GM12872 (cell line): ENCODE measurements around the gene GRIK1.

Experiments used
- TF ChIP-seq, protein P1 (sequence below): IDR thresholded peaks from 3 replicates; pipeline ENCODE4 v1.5.1; 2011; ENCODE audit warnings: low read depth, mild to moderate bottlenecking, low read length, moderate library complexity; ENCODE audit not compliant: insufficient read depth

Gene GRIK1

DNA sequence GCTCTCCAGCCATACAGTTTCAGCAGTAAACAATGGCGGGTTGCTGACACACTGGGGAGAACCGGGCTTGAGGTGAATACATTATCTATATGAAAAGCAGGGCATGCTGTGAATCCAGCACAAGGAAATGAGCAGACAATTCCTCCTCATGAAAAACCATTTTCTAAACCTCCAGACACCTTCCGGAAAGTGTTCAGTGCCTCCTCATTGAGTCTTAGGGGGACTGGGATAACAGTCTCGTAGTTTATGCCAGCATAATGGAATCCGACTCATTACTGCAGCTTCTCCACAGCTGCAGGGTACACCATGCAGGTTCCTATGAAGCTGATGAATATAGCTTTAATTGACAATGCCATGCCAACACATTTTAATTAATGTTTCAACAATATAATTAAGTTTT is 356.9 kb downstream of the GRIK1 start:
- TF ChIP-seq, protein P1, sequence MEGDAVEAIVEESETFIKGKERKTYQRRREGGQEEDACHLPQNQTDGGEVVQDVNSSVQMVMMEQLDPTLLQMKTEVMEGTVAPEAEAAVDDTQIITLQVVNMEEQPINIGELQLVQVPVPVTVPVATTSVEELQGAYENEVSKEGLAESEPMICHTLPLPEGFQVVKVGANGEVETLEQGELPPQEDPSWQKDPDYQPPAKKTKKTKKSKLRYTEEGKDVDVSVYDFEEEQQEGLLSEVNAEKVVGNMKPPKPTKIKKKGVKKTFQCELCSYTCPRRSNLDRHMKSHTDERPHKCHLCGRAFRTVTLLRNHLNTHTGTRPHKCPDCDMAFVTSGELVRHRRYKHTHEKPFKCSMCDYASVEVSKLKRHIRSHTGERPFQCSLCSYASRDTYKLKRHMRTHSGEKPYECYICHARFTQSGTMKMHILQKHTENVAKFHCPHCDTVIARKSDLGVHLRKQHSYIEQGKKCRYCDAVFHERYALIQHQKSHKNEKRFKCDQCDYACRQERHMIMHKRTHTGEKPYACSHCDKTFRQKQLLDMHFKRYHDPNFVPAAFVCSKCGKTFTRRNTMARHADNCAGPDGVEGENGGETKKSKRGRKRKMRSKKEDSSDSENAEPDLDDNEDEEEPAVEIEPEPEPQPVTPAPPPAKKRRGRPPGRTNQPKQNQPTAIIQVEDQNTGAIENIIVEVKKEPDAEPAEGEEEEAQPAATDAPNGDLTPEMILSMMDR = no peak

GRCh38 chr21:29581393-29581792 is 358.4 kb downstream of the GRIK1 start:
- TF ChIP-seq, protein P1 = no peak

- TF ChIP-seq, protein P1 = no peak
These were observed 359.0 kb downstream of the GRIK1 start for GRCh38 chr21:29580732-29581285.

GRCh38 chr21:29578306-29578705 is 361.5 kb downstream of the GRIK1 start:
- TF ChIP-seq, protein P1 = no peak

GRCh38 chr21:29571949-29572348 is 367.8 kb downstream of the GRIK1 start:
- TF ChIP-seq, protein P1 = no peak

DNA sequence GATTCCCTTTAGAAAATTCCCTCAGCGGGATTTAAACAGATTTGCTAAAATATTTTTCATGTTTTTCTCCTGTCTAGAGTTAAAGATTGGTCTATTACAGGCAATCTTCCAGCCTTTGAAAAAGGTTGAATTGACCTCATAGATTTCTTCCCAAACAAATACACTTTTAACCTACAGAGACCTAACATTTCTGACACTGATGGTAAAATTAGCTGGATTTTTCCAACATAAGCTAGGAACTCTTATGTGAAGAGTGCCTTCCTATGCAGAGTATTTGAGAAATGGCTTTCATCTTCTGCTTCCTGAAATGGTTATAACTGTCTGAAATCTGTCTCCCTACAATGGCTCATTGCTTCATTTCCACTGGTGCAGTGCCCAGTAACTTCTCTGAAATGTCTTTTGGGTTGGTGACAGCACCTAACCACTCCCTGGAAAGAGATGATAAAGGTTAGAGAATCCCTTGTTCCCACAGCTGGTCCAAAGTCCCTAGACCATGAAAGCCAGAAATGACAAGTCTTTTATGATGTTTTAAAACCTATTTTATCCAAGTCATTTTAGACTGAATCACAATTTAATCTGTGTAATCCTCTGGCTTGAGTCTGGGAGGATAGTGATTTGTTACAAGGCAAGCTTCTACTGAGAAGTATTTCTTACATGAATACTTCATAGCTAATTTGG is 371.6 kb downstream of the GRIK1 start:
- TF ChIP-seq, protein P1 = no peak

GRCh38 chr21:29557931-29558725 is 381.7 kb downstream of the GRIK1 start:
- TF ChIP-seq, protein P1 = no peak
